ENCODE results near the gene CLEC5A.
"Not testable (repeated sequence)": the region's sequence is repeated elsewhere in the genome, so short reads cannot be mapped to it uniquely, and the experiment has no call there.

The CLEC5A gene

DNA sequence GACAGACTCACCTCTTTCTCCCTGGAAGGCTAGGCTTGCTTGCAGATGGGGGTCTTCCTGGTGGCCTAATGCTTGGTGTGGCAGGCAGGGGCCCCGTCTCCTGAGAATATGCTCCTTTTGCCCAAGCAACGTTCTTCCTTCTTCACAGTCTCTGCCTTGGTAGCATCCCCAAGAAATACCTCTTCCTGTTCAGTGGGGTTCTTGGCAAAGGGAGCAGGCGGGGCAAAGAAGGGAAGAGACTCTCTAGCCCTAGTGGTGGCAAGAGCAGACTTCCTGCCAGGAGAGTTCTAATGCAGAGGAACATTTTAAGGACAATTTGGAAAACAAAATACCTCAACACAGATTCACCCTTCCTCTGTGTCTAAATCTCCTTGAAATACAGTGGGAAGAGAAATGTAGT is at the start of gene CLEC5A:
Gene CLEC5A, minus strand, starts transcription at position 179 of the 400 bp plus-strand sequence. CDS start 682 bp downstream, outside the sequence.
- no peak for DNase-seq (ENCODE audit: low read depth)

DNA sequence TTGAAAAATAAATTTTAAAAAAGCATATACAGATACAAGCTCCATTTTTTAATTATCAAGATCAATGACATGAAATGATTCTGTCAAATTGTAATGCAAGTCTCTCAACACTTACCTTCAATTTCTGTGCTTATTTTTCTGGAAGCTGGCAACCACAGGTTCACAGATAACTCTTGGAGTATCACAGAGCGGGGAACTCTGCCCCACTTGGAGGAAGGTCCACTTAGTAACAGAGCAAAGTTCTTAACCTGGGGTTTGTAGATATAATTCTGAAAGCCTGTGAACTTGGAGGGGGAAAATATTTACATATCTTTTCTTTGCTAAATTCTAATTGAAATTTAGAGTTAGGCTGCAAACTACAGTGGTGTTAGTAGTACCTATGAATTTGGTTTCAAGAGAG is 46.6 kb upstream of the CLEC5A start:
- DNase-seq (ENCODE audit: low read depth) = no peak

DNA sequence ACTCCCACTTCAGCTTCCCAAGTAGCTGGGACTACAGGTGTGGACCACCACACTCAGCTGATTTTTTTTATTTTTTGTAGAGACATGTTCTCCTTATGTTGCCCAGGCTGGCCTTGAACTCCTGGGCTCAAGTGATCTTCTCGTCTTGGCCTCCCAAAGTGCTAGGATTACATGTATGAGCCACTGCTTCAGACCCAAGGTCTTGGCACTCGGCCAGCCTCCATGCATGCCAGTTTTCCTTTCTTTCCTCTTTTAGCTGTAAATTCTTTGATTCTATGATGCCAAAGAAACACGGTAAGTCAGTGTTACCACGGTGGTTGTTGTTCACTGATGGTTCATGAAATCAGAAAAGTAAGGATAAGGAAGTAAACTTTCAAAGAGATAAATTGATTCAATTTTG is 45.9 kb upstream of the CLEC5A start:
- DNase-seq (ENCODE audit: low read depth) = no peak

DNA sequence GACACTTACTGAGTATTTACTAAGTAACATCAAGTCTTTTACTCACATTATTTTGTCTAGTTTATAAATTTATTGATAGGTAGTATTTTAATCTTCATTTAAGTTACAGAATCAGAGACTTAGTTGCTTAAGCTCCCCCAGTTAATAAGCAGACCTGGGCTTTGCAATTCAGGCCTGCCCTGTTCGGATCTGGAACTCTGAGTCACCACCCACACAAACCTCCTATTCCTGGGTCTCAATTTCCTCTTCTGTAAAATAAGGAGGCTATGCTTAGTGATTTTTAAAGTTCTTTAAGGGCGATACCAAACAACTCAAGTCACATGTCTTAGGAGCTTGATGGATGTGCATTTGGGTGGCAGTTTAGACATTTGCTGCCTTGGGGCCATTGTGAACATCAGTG is 45.4 kb upstream of the CLEC5A start:
- no peak for DNase-seq (ENCODE audit: low read depth)

DNA sequence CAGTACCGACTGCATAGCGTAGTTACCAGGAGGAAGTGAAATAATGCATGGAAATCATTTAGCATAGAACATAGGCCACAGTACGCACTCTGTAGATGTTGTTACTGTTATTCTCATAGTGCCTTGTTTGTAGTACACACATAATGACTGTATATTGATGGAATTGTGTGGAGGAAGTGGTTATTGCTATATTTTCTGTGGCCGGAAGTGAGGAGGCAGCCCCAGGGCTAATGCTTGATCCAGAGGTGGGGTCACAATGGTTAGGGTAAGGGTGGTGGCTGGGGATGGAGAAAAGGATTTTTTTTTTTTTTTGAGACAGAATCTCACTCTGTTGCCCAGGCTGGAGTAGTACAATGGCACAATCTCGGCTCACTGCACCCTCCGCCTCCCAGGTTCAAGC is 44.4 kb upstream of the CLEC5A start:
- DNase-seq (ENCODE audit: low read depth) = no peak

DNA sequence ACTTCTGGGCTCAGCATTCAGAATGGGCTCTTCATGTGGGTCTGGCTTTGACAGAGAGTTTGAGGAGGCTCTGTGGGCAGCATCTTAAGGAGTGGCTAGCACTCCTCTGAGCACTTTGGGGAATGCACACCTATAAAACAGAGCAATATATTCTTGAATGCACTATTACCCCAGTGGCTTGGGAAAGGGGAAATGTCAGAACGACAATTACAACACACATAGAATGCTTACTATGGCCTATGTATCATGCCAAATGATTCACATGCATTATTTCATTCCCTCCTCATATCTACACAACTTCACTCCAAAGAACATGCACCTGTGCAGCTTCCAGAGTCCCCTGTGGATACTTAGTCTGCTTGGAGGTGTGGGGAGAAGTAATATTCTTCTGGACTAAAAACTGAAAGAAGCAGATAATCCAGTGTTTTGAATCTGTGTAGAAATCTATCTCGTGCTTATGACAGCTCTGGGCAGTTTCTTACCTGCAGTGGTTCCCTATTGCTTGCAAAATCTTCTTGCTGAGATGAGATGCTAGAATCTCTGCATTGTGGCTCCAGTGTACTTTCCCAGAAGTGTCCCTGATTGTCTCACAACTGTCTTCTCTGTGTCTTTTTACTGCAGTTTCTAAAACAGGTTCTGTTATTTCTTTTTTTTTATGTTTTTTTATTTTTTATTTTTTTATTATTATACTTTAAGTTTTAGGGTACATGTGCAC is 43.4 kb upstream of the CLEC5A start:
- DNase-seq (ENCODE audit: low read depth) = no peak

DNA sequence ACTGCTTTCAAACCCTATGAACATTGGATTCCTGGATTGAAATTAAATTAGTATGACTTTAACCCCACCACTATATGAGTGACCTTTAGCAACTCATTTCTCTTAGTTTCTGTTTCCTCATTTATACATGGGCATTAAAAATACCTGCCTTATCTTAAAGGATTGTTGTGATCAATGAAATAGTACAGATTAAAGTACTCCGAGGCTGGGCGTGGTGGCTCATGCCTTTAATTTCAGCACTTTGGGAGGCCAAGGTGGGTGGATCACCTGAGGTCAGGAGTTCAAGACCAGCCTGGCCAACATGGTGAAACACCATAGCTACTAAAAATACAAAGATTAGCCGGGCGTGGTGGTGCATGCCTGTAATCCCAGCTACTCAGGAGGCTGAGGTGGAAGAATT is 41.0 kb upstream of the CLEC5A start:
- DNase-seq (ENCODE audit: low read depth) = not testable (repeated sequence)

DNA sequence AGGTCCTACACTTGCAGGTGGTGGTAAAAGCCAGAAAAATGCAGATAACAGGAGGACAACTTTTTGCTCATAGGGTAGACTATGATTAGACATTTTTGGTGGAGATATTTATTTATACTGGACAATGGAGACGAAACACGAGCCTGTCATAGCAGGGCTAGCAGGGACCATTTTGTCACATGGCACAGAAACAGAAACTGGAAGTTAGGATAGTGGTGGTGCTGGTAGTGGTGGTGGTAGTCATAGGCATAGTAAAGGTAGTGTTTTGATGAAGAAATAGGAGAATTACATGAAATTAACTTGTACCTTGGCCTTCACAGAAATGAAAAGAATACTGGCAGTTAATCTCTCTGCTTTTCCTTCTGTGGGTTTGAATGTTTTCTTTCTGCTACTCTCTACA is 40.1 kb upstream of the CLEC5A start:
- DNase-seq (ENCODE audit: low read depth) = no peak

DNA sequence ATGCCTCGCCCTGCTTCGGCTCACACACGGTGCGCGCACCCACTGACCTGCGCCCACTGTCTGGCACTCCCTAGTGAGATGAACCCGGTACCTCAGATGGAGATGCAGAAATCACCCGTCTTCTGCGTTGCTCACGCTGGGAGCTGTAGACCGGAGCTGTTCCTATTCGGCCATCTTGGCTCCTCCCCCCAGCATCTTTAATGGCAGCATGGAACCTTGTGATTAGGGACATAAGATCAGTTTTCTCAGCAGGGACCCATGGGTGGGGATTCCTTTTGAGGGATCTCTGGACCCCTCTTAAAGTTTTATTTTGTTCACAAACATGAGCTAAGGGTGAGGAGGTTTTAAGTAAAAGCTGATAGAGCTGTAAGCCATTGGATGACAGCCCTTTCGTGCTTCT is 39.2 kb upstream of the CLEC5A start:
- DNase-seq (ENCODE audit: low read depth) = not testable (repeated sequence)

DNA sequence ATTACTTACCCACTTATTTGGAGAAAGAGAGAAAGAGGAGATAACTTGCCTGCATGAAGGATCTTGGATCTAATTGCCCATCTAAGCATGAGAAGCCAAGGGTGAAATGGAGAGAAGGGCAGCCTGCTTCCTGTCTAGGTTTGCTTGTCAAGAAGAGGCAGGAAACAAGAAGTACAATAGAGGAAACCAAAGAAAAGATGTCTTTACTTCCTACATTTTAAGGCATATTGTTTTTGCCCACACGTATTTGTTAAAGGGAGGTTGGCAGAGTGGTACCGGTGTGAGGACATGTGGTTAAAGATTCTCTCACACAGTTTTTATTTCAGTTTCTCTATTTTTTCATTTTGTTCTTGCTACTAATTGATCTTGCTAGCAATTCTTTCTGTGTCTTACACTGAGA is 32.8 kb upstream of the CLEC5A start:
- no peak for DNase-seq (ENCODE audit: low read depth)

DNA sequence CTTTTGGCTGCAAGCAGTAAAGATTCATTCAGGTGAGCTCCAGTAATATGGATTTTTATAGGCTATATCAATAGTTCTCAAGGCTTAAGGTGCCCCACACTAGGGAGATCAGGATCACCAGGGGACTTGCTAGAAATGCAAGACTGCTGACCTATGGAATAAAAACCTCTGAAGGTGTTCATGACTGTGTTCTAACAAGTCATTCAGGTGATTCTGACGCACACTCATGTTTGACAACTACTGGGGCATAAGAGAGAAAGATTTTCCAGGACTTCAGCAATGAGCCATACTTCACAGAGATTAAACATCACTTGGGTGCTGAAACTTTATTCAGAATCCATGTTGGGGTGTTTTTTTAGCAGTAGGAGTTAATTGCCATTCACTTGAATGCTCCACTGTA is 31.6 kb upstream of the CLEC5A start:
- DNase-seq (ENCODE audit: low read depth) = no peak

DNA sequence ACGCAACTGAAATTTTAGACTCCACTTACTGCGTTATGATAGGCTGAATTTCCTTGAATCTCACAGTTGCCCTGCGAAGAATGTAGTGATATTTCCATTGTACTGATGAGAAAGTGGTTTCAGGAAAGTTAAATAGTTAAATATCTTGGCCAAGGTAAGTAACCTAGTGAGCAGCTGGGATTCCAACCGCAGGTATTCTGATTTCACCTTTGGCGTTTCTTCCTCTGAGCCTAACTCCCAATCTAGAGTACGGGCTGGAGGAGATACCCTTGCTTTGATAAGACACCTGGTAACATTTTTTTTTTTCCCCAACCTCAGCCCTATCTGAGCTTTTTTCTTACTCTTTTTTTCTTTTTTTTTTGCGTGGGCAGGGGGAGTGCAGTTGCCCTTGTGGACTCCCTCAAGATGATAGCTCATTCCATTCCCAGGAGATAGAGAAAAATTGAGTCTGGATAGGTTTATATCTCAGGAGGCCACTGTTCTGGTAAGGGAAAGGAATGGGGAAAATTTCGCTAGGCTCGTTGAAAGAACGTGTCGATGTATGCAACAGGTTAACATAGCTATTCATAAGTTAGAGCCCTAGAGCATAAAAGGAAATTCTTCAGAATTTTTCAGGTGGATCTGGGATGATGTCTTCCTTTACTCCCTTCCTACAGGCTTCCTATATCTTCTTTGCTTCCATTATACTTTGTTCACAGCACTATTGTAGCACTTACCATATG is 29.9 kb upstream of the CLEC5A start:
- DNase-seq (ENCODE audit: low read depth) = no peak

DNA sequence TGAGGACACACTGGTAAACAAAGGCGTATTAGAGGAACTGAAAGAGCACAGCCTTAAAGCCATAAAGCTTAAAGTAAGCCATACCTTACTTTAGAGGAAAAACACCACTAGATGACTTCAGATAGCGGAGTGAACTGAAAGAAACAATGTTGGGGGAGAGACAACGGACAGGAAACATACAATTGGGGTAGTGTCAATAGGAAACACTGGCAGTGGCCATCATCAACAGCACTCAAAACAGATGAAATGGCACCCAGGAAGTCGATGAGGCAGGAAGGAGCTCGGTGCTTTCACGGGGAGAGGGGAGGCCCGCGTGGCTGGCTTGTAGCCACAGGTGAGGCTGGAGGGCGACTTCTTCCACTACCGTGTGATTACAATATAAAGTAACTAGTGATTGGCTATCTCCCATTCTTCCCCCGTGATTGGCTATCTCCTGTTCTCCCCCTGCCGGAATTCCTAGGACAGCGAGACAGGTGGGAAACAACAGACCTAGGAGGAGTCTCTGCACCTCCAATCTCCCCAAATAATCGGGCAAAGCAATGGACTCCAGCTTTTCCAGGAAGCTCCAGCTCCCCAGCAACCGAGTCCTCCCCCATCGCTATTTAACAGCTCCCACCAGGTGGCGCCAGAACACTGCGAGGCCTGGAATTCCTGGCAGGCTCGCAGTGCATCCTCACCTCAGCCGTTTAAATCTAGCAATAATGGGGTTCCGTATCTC is 29.2 kb upstream of the CLEC5A start:
- DNase-seq (ENCODE audit: low read depth) = peak; percentile 52

DNA sequence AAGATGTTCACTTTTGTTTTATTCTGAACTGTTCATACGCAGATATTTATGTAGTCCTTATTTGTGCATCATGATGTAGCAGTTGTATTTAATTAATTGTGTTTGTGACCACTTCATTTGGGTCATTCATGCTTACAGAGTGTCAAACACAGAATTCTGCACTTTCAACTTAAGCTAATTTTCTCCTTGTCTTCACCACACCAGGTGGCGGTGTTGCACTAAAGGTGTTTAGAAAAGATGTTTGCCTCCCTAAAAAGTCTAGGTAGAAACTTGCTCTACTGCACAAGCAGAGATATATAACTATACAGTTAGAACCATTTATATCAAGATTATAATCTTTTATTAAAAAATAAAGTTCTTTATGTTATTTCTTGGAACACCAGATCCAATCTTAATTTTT is 28.1 kb upstream of the CLEC5A start:
- no peak for DNase-seq (ENCODE audit: low read depth)

DNA sequence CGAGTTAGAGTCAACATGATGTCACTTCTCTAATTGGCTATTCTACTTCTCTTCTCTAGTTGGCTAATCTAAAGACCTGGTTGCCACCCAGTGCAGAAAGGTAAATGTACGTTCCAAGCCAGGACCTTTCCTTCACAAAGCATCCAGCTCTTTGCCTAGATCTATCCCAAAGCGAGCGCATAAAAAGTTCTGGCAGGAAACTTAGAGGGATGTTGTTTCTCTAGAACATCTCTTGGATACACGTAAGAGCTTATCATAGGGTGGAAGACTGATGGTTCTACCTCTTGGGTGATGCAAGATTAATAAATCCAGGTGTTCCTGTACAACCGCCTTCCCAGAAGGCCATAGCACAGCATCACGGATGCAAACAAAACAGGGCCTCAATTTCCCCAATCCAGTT is 26.9 kb upstream of the CLEC5A start, which contains the start of gene TAS2R38:
Gene TAS2R38, minus strand, starts transcription at position 101 of the 400 bp plus-strand sequence. Its CDS starts 84 bp downstream, at position 17.
- DNase-seq (ENCODE audit: low read depth) = no peak

DNA sequence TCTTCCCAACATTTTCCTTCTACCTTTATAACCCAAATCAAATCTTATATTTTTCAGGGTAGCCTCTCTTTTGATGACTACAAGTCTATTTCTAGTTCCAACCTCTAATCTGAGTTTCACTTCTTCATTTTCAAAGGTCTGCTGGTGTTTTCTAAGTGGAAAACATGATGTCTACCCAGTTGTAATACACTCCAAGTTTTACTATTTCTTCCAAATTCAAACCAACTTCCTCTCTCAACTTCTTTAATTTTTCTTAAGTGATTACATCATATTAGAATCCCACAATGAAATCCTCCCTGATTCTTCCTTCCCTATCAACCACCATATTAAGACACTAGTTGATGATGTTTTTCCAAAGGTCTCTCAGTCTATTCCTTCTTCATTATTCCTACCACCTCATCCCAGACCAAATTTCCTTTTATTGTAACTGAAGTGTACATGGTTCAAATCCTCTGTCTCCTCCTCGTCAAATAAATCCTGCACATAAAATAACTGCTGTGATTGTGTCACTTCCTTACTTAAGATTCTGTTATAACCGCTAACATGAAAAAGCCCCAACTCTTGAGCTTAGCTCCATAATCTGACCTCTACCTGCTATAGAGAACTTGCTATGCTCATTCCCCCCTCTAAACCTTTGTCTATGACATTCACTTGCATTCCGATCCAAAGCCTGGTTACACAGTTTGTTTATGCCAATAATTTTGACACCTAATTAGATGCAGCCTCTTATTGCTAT is 14.1 kb upstream of the CLEC5A start:
- no peak for DNase-seq (ENCODE audit: low read depth)

DNA sequence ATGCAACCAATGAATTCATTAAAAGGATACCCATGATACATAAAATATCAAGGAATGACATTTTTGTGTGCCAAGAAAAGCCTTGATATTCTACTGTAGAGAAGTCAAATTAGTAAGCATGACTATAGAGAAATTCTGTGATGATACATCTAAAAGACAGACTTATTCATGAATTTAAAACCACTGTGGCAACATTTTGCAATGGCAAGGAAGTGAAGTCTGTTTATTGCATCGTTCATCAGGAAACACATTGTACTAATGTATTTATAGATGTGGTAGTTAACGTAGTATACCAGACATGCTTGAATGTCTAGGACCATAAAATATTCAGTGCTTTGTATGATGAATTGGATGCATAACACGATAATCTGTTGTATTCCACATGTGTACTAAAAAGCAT is 9.3 kb upstream of the CLEC5A start:
- DNase-seq (ENCODE audit: low read depth) = no peak

DNA sequence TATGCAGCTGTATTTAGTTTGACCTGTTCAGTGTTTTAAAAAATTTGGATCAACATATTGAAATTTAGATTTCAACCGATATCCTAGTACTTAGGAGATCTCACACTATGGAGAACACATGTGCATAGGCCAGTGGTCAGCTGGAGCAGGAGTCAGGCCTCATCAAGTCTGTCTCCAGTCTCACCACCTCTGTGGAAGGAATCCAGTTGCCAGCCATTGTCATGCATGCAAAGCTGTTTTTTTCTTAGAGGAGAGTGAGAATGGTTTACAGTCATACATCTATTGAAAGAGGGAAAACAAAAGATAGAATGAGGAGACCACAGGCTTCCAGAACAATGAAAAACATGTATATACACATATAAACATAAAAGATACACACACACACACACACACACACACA is 7.6 kb upstream of the CLEC5A start:
- no peak for DNase-seq (ENCODE audit: low read depth)

DNA sequence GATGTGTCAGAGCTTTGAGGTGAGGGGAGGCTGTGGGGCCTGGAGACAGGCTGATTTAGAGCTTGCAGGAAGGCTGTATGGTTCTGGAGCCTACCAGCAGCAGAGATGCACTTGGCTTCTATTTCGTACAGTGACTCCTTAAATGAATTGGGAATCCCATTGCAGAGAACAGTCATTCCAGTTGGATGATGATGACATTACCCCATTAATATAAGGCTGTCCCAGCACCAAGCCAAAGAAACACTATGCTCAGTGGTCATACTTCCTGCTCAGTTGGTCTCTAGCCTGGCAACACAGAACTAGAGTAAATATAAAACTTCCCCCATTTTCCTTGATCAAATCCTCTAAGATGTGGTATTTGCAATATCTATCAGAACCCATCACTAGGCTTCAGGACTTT is 5.7 kb upstream of the CLEC5A start:
- DNase-seq (ENCODE audit: low read depth) = no peak

DNA sequence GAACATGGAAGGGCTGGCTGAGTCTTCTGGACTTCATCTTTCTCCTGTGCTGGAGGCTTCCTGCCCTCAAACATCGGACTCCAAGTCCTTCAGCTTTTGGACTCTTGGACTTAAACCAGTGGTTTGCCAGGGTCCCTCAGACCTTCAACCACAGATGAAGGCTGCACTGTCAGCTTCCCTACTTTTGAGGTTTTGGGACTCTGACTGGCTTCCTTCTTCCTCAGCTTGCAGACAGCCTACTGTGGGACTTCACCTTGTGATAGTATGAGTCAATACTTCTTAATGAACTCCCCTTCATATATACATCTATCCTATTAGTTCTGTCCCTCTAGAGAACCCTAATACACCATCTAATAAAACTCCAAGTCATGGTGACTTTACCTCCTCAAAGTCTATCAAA is 4.0 kb upstream of the CLEC5A start:
- no peak for DNase-seq (ENCODE audit: low read depth)

DNA sequence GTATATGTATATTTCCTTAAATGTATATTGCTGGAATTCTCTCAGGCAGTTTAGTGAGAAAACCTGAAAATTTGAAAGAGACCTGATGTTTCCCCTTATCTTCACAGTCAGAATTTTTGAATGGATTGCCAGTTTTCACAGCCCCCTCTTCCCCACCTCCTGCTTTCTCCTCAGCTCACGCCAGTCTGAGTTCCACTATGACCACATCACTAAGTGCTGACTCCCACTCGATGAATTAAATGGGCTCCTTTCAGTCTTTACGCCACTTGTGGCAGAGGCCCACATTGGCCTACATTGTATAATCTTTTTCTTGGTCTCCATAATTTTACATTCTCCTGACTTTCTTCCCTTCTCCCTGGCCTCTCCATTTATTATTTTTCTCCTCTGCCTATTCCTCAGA is 3.1 kb upstream of the CLEC5A start:
- DNase-seq (ENCODE audit: low read depth) = no peak

DNA sequence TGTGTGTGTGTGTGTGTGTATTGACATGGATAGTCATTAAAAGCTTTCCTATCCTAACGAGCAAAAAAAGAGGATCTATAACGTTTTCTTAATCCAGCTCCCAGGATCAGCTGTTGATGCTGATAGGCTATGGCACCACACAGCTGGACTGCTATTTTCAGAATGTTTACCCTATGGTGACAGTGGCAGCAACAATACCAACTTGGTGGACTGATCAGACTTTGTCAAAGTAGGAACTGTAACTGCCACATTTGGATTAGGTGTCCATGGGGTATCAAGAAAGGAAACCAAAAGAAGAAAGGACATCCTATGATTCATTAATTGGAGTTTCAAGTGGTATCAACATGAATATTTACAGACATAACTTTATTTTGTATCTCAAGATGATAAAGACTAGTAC is 2.7 kb upstream of the CLEC5A start:
- DNase-seq (ENCODE audit: low read depth) = no peak
